GM18873 (cell line): ENCODE measurements around the gene FZD1.

ENCODE experiments used
- ATAC-seq: cut with Tn5 transposase; IDR thresholded peaks from one replicate; pipeline ENCODE4 v1.9.1; 2021; ENCODE audit warnings: mild to moderate bottlenecking, moderate library complexity, moderate number of reproducible peaks; ENCODE audit not compliant: unreplicated experiment, low FRiP score

FZD1 gene

DNA sequence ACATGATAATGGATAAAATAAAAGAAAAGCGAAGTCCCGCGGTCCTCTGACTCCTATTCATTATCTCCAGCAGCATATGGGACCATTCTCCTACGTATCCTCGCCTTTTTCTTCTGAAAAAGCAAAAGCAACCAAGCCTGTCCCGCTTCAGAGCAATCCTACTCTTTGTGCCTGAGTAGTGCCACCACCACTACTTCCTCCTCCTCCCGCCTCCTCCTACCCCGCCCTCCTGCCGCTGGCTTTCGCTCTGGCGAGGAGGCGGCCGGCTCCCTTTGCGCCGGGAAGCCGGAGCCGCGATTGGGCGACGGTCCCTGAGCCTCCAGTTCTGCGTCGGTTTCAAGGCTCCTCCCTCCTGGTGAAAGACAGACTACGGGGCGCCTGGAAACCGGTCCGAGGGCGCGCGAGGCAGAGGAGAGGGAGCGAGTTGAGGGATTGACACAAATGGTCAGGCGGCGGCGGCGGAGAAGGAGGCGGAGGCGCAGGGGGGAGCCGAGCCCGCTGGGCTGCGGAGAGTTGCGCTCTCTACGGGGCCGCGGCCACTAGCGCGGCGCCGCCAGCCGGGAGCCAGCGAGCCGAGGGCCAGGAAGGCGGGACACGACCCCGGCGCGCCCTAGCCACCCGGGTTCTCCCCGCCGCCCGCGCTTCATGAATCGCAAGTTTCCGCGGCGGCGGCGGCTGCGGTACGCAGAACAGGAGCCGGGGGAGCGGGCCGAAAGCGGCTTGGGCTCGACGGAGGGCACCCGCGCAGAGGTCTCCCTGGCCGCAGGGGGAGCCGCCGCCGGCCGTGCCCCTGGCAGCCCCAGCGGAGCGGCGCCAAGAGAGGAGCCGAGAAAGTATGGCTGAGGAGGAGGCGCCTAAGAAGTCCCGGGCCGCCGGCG is at the start of gene FZD1:
FZD1 (plus strand) TSS at position 388 of the 878 bp plus-strand sequence; CDS start at position 836, 448 bp downstream.
- peak; percentile 91 for ATAC-seq

DNA sequence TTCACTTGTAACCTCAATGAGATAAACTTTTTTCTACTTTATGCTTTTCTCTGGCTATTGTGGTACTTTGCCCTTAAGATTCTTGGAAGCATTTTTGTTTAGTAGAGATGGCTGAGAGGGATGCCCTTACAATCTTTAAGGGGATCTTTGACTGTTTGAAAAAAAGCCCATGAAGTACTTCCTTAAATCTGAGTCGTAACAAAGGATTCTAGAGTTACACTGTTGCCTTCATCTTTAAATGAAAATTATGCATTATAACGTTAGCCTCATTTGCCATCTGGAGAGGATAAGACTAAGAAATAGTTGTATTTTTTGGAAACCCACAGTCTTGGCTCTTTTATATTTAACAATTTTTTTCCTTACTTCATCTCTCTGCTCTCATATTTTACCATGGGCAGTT is 37.8 kb upstream of the FZD1 start:
- no peak for ATAC-seq

GRCh38 chr7:91228327-91228726 is 35.9 kb upstream of the FZD1 start:
- ATAC-seq: no peak

GRCh38 chr7:91228927-91229558 is 35.2 kb upstream of the FZD1 start:
- no peak for ATAC-seq

GRCh38 chr7:91230100-91230499 is 34.1 kb upstream of the FZD1 start:
- ATAC-seq: no peak

- ATAC-seq: no peak
Measured at GRCh38 chr7:91230503-91230902, 33.7 kb upstream of the FZD1 start.

- ATAC-seq: no peak
Measured at GRCh38 chr7:91233212-91233611, 31.0 kb upstream of the FZD1 start.

DNA sequence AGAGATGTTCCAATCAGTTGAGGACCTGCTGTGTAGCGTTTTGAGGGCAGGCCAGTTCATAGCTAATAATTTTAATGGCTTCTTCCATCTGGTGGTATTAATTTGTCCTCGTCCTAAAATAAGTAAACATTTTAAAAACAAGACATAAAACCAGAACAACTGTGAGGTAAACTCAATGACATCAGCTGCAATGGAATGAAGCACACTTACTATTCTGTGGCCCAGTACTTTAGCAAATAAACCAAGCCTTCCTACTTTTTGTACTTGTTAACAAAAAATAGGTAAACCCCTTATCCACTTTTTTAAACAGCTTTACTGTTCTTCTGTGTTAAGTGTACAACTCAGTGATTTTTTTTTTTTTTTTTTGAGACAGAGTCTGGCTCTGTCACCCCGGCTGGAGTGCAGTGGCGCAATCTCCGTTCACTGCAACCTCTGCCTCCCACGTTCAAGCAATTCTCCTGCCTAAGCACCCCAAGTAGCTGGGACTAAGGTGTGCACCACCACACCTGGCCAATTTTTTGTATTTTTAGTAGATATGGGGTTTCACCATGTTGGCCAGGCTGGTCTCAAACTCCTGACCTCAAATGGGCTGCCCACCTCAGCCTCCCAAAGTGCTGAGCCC is 28.9 kb upstream of the FZD1 start:
- ATAC-seq: no peak

- no peak for ATAC-seq
Measured at GRCh38 chr7:91239171-91239604, 25.0 kb upstream of the FZD1 start.

GRCh38 chr7:91239772-91240171 is 24.5 kb upstream of the FZD1 start:
- ATAC-seq: no peak

DNA sequence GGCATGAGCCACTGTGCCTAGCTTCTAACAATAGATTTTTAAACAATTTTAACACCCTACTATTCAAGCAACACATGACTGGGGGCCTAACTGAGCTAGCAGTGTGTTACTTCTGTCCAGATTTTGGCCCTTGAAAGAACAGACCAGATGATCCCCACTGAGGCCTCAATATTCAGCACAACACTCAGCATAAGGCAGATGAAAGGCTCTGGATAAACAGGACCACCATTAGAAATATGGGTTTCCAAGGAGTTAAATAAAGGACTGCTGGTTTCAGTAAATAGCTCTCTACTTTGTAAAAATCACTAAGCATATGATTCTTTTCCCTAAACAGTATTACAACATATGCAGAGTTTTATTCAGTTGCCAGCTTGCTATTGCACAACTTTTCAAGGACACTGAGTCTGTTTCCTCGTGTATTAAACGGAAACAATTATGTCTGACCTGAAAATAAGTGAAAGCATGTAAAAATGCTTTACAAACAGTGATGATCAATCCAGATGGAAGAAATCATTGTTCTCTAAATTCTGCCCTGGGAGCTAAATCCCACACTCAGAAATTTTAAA is 23.8 kb upstream of the FZD1 start:
- ATAC-seq: no peak

DNA sequence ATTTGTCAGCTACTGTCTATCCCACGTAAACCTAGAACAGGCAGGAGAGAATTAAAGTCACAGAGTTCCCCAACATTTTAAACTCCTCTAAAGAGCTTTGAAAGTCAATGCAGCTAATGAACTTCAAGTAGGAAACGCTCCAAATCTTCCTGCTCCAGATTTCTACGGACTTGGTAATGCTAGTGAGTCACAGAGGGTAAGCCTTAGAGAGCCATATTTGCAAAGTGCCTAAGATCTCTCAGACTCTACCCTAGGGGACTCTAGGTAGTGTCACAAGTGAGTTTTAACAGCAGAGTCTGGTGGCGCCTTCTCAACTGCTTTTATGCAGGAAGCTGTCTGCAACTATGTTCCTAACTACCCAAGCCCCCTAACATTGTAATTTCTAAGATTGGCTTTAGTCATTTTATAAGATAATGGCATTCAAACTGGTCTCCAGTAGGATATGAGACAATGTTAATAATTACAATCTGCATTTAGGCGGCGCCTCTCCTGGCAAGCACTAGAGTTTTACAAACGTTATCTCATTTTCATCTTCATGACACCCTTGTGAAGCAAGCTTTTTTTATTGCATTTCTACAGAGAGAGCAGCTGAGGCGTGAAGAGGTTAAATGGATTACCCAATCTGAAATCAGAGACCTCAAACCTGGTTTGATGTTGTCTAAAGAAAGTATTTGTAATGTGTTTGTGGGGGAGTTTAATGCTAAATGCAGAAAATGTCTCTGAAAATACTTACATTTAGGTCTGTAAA is 22.0 kb upstream of the FZD1 start:
- no peak for ATAC-seq

- no peak for ATAC-seq
Measured at GRCh38 chr7:91243591-91244301, 20.5 kb upstream of the FZD1 start.

GRCh38 chr7:91247500-91247899 is 16.7 kb upstream of the FZD1 start:
- ATAC-seq: no peak

DNA sequence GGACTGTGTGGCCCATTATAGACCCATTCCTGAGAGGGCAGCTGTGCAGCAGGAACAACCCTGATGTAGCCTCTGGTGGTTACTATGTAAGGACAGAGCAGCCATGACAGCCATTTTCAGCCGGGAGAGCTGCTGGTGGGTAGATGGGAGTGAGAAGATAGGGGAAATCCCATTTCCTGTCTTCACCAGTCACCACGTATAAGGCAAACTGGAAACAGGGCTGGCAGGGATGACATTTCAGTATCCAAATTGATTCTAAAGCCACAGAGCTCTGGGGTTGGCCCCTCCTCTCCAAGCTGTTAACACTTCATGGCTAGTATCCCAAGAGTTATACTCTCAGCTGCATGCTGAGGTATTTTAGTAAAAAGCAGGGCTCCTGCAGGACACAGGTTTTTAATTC is 15.2 kb upstream of the FZD1 start:
- ATAC-seq: no peak

GRCh38 chr7:91249506-91250233 is 14.6 kb upstream of the FZD1 start:
- ATAC-seq: no peak

DNA sequence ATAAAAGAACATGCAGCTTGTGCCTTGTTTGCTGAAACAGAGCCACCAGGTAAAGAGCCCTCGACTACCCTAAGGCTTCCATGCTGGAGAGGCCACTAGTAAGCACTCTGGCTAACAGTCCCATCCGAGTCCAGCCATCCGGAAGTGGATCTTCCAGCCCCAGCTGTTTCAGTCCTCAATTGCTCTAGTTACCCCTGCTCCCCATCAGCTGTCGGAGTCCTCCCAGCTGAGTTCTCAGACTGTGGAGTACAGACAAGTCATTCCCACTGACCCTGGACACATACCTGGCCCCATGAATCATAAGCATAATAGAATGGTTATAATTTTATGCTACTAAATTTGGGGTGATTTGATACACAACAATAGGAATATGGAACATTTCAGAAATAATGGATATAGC is 13.5 kb upstream of the FZD1 start:
- no peak for ATAC-seq

- no peak for ATAC-seq
Measured at GRCh38 chr7:91251877-91252276, 12.4 kb upstream of the FZD1 start.

DNA sequence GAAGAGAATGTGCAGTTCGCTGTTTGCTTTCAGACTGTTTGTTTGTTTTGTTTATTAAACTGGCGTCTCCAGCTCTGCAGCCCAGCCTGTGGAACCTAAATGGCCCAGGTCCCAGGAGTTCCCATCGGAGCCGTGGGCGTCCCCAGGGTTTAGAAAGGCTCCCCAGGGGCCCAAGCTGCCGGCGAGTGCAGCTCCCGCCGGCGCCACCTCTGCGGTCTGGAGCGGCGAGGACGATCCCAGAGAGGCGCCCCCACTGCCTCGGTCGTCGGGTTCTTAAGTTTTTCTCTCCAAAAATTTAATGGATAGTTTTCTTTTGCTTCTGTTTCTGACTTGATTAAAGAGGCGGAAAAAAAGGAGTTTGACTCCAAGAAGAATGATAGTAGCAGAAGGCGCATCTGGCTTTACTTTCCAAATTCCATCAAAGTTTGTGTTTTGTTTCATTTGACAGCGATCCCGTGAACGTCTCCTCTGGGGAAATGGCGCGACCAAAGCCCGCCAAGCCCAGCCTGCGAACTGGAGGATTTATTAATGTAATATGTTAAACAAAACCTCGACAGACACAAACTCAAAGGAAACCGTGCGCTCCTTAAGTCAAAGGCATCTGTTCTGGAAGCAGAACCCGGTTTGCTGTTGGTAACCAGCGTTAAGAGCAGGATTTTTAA is 718 bp upstream of the FZD1 start:
- ATAC-seq: no peak
